Cardiac fibroblast (primary cell): ENCODE measurements around the gene CDH13.

Source experiments
- DNase-seq, 2 donors: peaks; one replicate each; pipeline versions ENCODE4 v3.0.0 to v3.0.0-alpha.2; 2010; ENCODE audit warnings: low read depth in 2 of 2
- H3K4me3 ChIP-seq, 2 donors: replicated peaks in 1 of 2; 1 replicate in 1 of 2; 2 replicates in 1 of 2; pipeline ENCODE4 v1.5.1; 2011; ENCODE audit warnings: low read depth in 2 of 2, low read length in 2 of 2, mild to moderate bottlenecking in 2 of 2, moderate library complexity in 1 of 2
- CTCF ChIP-seq: IDR thresholded peaks from one replicate; pipeline ENCODE4 v1.5.1; 2011; ENCODE audit warnings: low read depth, mild to moderate bottlenecking, low read length, inconsistent platforms

Gene CDH13

GRCh38 chr16:83651871-83652270 is 1025.1 kb downstream of the CDH13 start:
- no peak overlapping the region for H3K4me3 ChIP-seq
- no peak for TF ChIP-seq CTCF
- no peak for DNase-seq

DNA sequence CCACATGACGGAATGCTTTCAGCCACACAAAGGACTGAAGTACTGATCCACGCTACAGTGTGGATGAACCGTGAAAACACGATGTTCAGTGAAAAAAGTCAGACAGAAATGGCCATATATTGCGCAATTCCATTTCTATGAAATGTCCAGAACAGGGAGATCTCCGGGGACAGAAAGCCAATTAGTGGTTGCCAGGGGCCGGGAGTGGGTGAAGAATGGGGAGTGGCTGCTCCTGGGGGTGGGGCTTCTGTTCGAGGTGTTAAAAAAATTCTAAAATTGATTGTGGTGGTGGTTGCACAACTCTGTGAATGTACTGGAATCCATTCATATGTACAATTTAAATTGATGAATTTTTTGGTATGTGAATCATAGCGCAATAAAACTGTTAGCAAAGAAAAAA is 1026.2 kb downstream of the CDH13 start:
- TF ChIP-seq CTCF: no peak
- no peak overlapping the region for H3K4me3 ChIP-seq
- DNase-seq: peak; percentile 15 to 40

GRCh38 chr16:83653785-83654184 is 1027.0 kb downstream of the CDH13 start:
- DNase-seq: peak; percentile 28 to 65
- TF ChIP-seq CTCF: no peak
- no peak overlapping the region for H3K4me3 ChIP-seq

DNA sequence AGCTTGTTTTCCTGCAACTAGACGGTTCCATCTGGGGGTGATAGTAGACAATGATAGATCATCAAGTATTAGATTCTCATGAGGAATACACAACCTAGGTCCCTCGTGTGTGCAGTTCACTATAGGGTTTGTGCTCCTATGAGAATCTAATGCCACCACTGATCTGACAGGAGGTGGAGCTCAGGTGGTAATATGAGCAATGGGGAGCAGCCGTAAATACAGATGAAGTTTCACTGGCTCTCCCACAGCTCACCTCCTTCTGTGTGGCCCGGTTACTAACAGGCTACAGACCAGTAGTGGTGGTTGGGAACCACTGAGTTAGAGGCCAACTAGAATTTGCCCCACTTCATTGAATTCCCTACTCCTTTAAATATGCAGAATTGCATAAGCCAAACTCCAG is 1033.5 kb downstream of the CDH13 start:
- no peak for TF ChIP-seq CTCF
- no peak overlapping the region for H3K4me3 ChIP-seq
- no peak for DNase-seq

DNA sequence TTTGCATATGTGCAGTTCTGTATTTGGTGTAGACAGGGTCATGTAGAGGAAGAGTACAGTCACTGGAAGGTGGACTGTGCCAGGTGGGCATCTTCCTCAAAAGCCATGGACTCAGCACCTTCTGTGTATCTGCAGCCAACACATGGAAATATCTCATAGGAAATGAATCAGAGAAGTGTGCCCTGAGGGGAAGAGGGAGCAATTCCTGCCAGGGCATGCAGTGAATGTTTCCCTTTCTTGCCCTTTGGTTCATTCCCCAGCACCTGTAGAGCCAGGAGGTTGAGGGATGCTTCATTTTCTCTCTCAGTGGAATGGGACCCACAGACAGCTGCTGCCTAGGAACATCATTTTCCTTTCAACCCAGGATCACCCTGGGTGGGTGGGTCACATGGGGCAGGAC is 1034.9 kb downstream of the CDH13 start:
- H3K4me3 ChIP-seq: no peak overlapping the region
- no peak for DNase-seq
- TF ChIP-seq CTCF: no peak

- no peak for TF ChIP-seq CTCF
Observed at GRCh38 chr16:83666449-83666848, 1039.7 kb downstream of the CDH13 start.

GRCh38 chr16:83669456-83669855 is 1042.7 kb downstream of the CDH13 start:
- no peak overlapping the region for H3K4me3 ChIP-seq
- DNase-seq: no peak
- no peak for TF ChIP-seq CTCF

More at GRCh38 chr16:83666449-83666848, 1039.7 kb downstream of the CDH13 start:
- no peak overlapping the region for H3K4me3 ChIP-seq
- no peak for DNase-seq
